ENCODE data around the gene CCT6A. TPM values are rescaled to one million over a fixed set of nuclear protein-coding genes. Genes with fewer than 3 reads are reported as not detected.
A peak's percentile ranks its signal among the peaks of the same experiment; 100 is the strongest.

CCT6A gene
- total and polyA plus RNA-seq, 9 of the 15 experiments (the other 6 are each of a cell fraction or from before 2014, with no cell fraction given), result 244 to 708 (median 387) TPM

DNA sequence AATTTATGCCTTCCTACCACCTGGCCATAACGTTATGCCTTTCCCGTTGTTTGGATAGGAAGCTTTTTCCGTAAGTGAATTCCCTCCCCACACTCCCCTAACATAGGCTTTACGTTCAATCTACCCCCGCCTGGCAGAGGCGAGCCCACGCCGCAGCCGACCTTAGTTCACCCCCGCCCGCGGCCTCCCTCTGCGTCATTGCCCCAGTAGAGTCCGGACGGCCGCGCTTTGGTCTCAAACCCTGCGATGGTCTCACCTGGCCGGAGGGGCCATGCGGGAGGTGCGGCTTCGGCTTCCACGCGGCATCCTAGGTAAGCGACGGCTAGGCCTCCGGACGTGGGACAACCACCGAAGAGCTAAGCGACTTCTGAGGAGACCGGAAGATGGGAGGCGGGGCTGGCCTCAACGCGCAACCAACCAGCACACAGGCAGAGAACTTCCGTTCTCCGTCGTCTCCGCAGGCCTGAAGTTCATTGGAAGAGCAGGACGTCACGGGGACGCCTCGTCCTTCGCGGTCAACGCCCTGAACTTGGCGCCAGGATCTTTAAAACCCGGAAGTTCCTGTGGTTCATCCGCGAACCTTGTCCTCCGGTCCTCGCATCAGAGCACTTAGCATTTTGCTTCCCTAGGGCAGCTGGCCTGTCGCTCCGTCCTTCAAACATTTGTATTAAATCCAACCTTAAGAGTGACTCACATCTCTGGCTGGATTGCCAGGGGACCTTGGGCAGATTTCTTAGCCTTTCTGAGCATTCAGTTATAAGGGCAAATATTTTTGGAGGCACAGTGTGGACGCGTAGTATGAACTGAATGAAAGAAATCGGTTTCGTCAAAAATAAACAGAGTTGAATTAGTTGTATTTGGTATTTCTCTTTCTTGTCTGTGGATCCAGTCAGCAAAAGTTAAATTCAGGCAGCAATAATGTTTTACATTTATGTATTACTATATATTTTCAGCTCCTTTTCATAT lies 54.8 kb downstream of the CCT6A start, which contains the start of gene CHCHD2 (continued):
- TF ChIP-seq GABPA (tag; conservative IDR thresholded peaks at IDR 0.05; ENCODE audit: low read depth) (peak; percentile 95), ZNF740 (CRISPR knock-in tag; IDR thresholded peaks at IDR 0.05) (no peak), ZNF740 (tag; IDR thresholded peaks at IDR 0.05) (no peak), BACH1 (tag; IDR thresholded peaks at IDR 0.05) (no peak), HDAC3 (IDR thresholded peaks at IDR 0.05; ENCODE audit: borderline replicate concordance, partially characterized antibody) (no peak), ZNF707 (CRISPR knock-in tag; conservative IDR thresholded peaks at IDR 0.05) (no peak), ZNF143 (CRISPR knock-in tag; IDR thresholded peaks at IDR 0.05) (no peak), NR1H2 (CRISPR knock-in tag; IDR thresholded peaks at IDR 0.05) (no peak), TCF15 (CRISPR knock-in tag; IDR thresholded peaks at IDR 0.05) (no peak), ZNF3 (CRISPR knock-in tag; IDR thresholded peaks at IDR 0.05) (0 out of 2 replicates have a peak, but pooled peaks have one; percentile 51), SMARCE1 (IDR thresholded peaks at IDR 0.05) (no peak)
